ENCODE data around the gene GRIN1.

GRIN1 gene

GRCh38 chr9:137138722-137139467 is at the start of gene GRIN1:
TSS of gene GRIN1 (plus strand) at chr9:137139154. CDS start at chr9:137139487, 333 bp downstream.
- no peak for DNase-seq

DNA sequence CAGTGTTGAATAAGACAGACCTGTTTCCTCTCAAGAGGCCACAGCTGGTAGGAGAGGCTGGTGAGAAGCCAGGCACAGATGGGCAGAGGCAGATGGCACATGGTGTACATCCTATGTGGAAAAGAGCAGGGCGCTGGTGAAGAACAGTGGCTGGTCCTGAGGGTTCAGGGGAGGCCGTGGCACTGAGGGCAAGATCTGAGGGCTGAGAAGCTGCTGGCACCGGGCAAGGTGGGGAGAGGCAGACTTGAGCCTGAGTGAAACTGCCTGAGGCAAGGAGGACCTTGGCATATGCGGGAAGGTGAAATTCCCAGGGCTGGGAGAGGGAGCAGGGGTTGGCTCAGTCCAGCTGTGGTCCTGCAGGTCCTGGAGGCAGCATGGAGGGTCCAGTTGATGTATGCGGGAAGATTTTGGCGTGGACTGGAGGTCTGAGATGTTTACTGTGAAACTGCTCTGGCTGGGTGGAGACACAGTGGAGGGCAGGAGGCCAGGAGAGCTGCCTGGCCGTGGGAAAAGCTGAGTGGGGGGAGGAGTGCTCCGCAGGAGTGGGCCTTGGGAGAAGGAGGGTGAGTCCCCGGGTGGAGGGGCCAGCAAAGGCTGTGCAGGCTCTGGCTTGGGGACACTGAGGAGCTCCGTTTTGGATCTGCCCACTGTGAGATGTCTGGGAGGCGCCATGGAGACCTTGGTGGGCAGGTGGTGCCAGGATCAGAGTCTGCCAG is 49.6 kb upstream of the GRIN1 start:
- no peak for DNase-seq

DNA sequence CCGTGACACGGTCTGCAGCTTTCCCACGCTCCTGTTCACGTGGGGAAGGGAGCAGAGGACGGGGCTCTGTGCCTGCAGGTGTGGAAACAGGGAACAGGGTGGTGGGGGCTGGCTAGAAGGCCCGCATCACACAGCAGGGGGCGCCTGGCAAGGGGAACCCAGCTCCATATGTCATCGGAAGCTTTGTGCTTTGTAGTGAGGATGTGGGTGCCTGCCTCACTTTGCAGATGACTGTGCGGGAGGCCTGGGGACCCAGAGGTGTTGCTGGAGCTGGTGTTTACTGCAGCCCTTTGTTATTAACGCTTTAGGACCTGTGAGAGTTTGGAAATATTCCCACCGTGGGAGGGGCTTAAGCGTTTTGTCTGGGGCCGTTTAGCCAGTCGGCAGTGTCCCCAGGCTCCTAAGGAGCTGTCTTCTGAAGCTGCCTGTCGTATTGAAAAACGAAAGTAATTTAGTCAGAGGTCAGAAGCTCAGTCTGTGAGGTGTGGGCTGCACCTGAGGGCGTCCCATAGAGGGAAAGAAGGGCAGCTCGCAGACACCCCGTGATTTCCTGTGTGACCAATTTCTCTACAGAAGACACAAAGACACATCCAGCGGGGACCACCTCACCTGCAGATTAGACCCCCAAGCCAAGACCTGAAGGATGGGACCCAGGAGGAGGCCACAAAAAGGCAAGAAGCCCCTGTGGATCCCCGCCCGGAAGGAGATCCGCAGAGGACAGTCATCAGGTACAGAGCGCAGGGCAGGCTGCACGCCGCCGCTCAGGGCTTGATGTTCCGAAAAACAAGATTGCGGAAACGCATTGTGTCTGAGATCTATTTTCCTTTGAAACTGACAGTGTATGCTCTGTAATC is 43.1 kb upstream of the GRIN1 start:
- DNase-seq, result no peak

DNA sequence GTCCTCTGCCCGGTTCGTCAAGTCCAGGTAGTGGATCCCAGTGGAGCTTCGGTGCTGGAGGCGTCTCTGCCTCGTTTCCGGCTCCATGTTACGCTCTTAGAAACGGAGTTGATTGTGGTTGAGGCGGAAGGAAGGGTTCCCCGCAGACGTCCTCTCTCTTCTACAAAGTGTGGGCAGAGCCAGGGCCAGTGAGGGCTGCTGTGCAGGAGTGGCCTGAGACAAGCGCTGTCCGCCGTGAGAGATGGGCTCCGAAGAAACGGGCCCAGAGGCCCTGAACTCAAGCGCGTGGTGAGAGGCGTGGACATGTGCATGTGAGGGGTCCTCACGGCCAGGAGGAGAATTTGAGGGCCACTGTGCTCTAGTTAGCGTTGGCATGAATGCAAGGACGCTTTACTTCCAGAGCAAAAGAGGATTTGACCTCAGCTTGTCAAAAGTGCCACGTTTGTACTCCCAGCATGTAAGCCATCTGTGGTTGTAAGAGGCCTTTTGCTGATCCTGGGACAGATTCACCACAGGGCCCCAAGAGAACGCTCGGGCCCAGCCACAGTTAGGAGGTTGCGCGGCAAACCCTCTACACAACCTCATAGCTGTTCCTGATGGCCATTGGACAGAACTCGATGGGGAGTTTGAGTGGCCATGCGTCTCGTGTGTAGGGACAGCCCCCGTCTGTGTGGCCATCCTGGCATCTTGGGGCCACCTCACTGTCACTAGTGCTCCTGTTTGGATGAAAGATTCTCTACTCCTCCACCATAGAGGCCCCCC is 42.0 kb upstream of the GRIN1 start:
- no peak for DNase-seq

GRCh38 chr9:137097761-137098462 is 41.0 kb upstream of the GRIN1 start:
- no peak for DNase-seq

GRCh38 chr9:137099231-137099630 is 39.7 kb upstream of the GRIN1 start:
- DNase-seq, result no peak

GRCh38 chr9:137103206-137103999 is 35.6 kb upstream of the GRIN1 start:
- no peak for DNase-seq

DNA sequence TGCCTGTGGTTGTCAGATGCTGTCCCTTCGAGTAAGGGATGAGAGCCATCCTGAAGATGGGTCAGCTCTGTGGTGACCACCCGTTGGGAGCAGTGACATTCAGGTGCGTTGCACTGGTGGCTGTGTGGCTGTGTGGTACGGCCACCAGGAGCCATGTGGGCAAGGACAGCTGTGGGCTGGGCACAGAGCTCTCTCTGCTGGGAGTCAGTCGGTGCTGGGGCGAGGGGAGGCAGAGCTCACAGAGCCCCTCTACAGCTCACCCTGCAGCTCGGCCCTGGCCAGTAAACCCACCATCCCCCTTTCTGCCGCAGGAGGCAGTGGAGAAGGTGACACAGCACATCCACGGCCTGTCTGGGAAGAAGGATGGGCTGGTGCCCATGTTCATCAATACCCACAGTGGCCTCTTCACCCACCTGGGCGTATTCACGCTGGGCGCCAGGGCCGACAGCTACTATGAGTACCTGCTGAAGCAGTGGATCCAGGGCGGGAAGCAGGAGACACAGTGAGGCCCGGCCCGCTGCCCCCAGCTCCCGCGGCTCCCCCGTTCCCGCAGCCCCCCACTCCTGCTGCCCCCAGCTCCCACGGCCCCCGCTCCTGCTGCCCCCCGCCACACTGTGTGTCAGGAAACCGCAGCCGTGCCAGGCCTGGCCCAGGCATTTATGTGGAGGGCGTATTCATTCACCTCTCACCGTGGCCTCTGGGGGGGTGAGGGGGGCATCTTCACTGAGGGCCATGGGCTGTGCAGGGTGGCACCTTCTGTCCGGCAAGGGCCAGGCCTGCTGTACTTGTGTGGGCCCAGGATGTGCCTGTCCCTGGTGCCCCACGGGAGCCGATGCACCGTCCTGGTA is 32.9 kb upstream of the GRIN1 start:
- DNase-seq, result no peak

GRCh38 chr9:137106662-137107250 is 32.2 kb upstream of the GRIN1 start:
- no peak for DNase-seq

- no peak for DNase-seq
Measured at GRCh38 chr9:137107312-137107921, 31.5 kb upstream of the GRIN1 start.

DNA sequence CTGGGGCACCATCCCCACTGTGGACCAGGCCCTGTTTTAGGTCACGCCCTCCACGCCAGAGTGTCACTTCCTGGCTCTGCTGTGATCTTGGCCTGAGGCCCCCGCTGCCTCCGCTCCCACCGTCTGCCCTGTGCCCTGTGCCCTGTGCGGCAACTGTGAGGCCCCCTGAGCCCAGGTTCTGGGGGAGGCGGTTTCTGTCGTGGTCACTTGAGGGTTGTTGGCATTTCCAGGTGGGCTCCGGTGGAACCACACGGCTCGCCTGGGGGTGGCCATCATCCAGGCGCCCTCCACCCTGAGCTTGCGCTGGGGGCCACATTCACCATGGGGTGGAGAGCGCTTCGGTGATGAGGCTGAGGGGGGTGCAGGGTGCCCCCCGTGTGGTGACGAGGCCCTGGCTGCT is 31.0 kb upstream of the GRIN1 start:
- no peak for DNase-seq

DNA sequence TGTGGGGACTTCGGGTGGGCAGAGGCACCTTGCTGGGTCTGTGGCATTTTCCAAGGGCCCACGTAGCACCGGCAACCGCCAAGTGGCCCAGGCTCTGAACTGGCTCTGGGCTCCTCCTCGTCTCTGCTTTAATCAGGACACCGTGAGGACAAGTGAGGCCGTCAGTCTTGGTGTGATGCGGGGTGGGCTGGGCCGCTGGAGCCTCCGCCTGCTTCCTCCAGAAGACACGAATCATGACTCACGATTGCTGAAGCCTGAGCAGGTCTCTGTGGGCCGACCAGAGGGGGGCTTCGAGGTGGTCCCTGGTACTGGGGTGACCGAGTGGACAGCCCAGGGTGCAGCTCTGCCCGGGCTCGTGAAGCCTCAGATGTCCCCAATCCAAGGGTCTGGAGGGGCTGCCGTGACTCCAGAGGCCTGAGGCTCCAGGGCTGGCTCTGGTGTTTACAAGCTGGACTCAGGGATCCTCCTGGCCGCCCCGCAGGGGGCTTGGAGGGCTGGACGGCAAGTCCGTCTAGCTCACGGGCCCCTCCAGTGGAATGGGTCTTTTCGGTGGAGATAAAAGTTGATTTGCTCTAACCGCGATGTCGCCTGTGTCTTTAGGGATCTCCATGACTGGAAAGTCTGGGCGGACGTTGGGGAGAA is 30.2 kb upstream of the GRIN1 start:
- no peak for DNase-seq

GRCh38 chr9:137109250-137110146 is 29.5 kb upstream of the GRIN1 start:
- DNase-seq, result no peak

- DNase-seq, result no peak
Measured at GRCh38 chr9:137110147-137110910, 28.6 kb upstream of the GRIN1 start.

DNA sequence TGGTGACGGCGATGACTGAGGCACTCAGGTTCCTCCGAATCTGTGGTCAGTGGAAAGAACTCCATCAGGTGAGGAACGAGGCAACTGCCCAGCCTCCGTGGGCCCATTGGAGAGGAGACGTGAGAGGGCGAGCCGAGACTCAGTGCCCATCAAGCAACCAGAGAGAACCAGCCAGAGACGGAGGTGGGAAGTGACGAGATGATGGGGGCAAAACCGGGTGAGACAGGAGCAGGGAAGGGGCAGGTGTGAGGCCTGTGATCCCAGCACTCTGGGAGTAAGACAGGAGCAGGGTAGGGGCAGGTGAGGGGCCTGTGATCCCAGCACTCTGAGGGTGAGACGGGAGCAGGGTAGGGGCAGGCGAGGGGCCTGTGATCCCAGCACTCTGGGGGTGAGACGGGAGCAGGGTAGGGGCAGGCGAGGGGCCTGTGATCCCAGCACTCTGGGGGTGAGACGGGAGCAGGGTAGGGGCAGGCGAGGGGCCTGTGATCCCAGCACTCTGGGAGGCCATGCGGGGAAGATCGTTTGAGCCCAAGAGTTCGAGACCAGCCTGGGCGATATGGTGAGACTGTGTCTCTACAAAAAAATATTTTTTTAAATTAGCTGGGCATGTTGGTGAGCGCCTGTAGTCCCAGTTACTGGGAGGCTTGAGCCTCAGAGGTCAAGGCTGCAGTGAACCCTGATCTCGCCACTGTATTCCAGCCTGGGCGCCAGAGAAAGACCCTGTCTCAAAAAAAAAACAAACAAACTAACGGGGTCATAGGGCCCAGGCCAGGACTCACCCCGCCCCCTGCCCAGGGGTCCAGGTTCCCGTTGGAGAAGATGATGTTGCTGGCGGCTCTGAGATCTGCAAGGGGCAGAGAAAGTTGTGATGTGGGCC is 27.8 kb upstream of the GRIN1 start:
- DNase-seq, result no peak

Data from NCI-H1436 (cell line).